SH-SY5Y (cell line): ENCODE results near the gene DSCAML1.

ENCODE experiments used
- GATA2 ChIP-seq: IDR thresholded peaks from 2 replicates; pipeline ENCODE4 v1.6.1; 2011; ENCODE audit warnings: mild to moderate bottlenecking, low read depth, low read length
- GATA3 ChIP-seq: IDR thresholded peaks from 2 replicates; pipeline ENCODE4 v1.6.1; 2011; ENCODE audit warnings: low read depth, mild to moderate bottlenecking, low read length, moderate library complexity

DNA sequence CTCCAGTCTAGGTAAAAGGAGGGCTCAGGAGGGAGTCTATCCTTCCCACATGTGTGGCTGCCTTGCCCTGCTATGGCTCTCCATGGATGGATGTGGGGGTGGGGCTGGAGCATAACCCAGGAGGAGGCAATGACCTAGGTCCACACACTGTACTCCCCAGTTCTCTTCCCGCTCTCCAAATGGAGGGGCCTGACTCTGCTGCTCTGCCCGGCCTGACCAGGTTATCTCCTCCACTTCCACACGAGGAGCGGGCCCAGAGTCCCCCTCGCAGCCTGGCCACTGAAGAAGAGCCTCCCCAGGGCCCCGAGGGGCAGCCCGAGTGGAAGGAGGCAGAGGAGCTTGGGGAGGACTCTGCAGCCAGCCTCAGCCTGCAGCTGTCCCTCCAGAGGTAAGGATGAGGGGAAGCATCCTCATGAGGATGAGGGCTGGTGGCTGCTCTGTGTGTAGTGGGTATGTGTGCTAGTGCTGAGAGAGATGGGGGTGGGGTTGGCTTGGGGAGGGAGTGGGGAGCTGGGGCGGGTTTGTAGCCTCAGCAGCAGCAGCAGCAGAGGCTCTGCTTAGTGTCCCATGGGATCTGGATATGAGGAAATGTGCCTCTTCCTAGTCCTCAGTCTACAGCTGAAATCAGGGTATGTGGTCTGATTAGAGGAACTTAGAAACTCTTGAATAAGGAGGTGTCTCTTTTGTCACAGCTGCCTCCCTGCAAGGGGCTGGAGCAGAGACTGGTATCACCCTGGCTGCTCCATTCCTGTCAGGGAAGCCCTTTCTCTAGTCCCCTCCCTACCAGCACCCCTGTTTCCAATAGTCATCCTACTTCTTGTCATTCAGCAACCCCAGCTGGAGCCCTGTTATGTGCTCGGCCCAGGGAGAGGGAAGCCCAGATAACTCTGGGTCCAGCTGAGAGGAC, 415.3 kb downstream of the DSCAML1 start:
- no peak for TF ChIP-seq GATA2
- TF ChIP-seq GATA3 = no peak
